ENCODE data around the gene LRP1-AS.

LRP1-AS gene

DNA sequence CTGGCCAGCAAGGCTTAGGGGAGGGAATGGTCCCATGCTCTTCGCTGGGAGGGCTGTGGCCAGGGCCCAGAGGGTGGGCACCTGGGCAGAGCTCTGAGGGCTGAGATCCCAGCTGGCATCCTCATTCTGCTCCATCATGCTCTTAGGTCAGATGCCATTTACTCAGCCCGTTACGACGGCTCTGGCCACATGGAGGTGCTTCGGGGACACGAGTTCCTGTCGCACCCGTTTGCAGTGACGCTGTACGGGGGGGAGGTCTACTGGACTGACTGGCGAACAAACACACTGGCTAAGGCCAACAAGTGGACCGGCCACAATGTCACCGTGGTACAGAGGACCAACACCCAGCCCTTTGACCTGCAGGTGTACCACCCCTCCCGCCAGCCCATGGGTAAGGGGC lies 30.8 kb upstream of the LRP1-AS start:
- Histone ChIP-seq H3K4me1 (ENCODE audit: control insufficient read depth, insufficient read depth, low read length) (peaks cover 11% of the 10 kb centered on the region), H3K36me3 (ENCODE audit: insufficient read depth, low read length) (peaks cover 94% of the 10 kb centered on the region), H3K4me3 (ENCODE audit: low read length) (no peak overlapping the region), H3K4me2 (ENCODE audit: low read length) (no peak overlapping the region), H3K9ac (ENCODE audit: low read depth, low read length) (no peak overlapping the region), H3K9me3 (replicated peaks; ENCODE audit: low read length) (no peaks in the 10 kb centered on the region), H3K27me3 (ENCODE audit: control insufficient read depth, insufficient read depth, low read length) (no peaks in the 10 kb centered on the region)

DNA sequence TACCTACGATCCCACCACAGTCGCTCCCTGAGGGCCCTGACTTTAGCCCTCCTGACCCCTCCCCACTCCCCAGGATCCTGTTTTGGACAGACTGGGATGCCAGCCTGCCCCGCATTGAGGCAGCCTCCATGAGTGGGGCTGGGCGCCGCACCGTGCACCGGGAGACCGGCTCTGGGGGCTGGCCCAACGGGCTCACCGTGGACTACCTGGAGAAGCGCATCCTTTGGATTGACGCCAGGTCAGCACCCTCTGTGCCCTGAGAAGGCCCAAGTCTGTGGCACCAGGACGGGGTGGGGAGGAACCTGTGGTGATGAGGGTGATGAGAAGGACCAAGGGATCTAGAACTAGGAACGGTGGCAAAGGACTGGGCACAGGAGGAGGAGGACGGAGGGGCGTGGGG lies 29.9 kb upstream of the LRP1-AS start:
- Histone ChIP-seq H3K27me3 (ENCODE audit: control insufficient read depth, insufficient read depth, low read length) (no peaks in the 10 kb centered on the region), H3K4me2 (ENCODE audit: low read length) (no peak overlapping the region), H3K4me3 (ENCODE audit: low read length) (no peak overlapping the region), H3K9me3 (replicated peaks; ENCODE audit: low read length) (no peaks in the 10 kb centered on the region), H3K9ac (ENCODE audit: low read depth, low read length) (no peak overlapping the region), H3K36me3 (ENCODE audit: insufficient read depth, low read length) (peaks cover 95% of the 10 kb centered on the region), H3K4me1 (ENCODE audit: control insufficient read depth, insufficient read depth, low read length) (peaks cover 11% of the 10 kb centered on the region)

DNA sequence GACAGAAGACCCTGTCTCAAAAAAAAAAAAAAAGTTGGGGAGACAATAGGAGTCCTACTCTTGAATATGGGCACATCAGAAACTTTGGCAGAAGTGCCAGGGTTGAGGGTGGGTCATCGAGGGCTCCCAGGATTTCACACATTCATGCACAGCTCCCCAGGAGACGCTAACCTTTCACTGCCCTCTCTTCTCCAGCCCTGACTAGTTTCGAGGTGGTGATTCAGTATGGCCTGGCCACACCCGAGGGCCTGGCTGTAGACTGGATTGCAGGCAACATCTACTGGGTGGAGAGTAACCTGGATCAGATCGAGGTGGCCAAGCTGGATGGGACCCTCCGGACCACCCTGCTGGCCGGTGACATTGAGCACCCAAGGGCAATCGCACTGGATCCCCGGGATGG lies 29.4 kb upstream of the LRP1-AS start:
- Histone ChIP-seq H3K4me3 (ENCODE audit: low read length) (no peak overlapping the region), H3K4me1 (ENCODE audit: control insufficient read depth, insufficient read depth, low read length) (peaks cover 11% of the 10 kb centered on the region), H3K9me3 (replicated peaks; ENCODE audit: low read length) (no peaks in the 10 kb centered on the region), H3K4me2 (ENCODE audit: low read length) (no peak overlapping the region), H3K27me3 (ENCODE audit: control insufficient read depth, insufficient read depth, low read length) (no peaks in the 10 kb centered on the region), H3K9ac (ENCODE audit: low read depth, low read length) (no peak overlapping the region), H3K36me3 (ENCODE audit: insufficient read depth, low read length) (peaks cover 91% of the 10 kb centered on the region)

DNA sequence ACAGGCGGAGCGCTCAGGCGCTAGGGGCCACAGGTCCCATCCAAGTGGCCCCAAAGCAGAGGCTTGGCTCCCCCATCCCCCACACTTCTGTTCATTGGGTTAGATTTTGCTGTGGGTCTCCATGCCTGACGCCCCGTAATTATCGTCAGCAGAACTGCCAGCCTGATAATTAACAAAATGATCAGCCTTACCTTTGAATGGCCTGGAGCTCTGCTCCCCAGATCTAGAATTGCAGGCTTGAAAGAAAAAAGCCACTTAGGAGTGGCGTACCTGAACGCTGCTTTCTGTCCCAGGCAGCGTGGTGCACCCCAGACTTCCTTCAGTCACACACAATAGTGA lies 28.7 kb upstream of the LRP1-AS start:
- Histone ChIP-seq H3K36me3 (ENCODE audit: insufficient read depth, low read length) (peaks cover 89% of the 10 kb centered on the region), H3K4me3 (ENCODE audit: low read length) (no peak overlapping the region), H3K27me3 (ENCODE audit: control insufficient read depth, insufficient read depth, low read length) (no peaks in the 10 kb centered on the region), H3K9ac (ENCODE audit: low read depth, low read length) (no peak overlapping the region), H3K4me2 (ENCODE audit: low read length) (no peak overlapping the region), H3K9me3 (replicated peaks; ENCODE audit: low read length) (no peaks in the 10 kb centered on the region), H3K4me1 (ENCODE audit: control insufficient read depth, insufficient read depth, low read length) (peaks cover 18% of the 10 kb centered on the region)

DNA sequence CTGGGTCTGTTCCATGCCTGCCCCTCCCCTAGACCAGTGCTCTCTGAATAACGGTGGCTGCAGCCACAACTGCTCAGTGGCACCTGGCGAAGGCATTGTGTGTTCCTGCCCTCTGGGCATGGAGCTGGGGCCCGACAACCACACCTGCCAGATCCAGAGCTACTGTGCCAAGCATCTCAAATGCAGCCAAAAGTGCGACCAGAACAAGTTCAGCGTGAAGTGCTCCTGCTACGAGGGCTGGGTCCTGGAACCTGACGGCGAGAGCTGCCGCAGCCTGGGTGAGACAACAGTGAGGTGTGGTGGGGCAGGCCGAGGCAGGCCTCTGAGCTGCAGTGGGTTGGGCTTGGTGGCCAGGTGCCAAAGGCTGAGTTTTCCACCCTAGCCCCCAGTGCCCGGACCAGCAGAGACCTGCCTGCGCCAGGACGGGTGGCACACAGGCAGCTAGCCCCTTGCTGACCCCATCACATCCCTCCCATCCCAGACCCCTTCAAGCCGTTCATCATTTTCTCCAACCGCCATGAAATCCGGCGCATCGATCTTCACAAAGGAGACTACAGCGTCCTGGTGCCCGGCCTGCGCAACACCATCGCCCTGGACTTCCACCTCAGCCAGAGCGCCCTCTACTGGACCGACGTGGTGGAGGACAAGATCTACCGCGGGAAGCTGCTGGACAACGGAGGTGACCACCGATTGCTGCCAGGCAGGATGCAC lies 28.2 kb upstream of the LRP1-AS start:
- Histone ChIP-seq H3K4me1 (ENCODE audit: control insufficient read depth, insufficient read depth, low read length) (peaks cover 22% of the 10 kb centered on the region), H3K4me2 (ENCODE audit: low read length) (no peak overlapping the region), H3K36me3 (ENCODE audit: insufficient read depth, low read length) (peaks cover 89% of the 10 kb centered on the region), H3K27me3 (ENCODE audit: control insufficient read depth, insufficient read depth, low read length) (no peaks in the 10 kb centered on the region), H3K9me3 (replicated peaks; ENCODE audit: low read length) (no peaks in the 10 kb centered on the region), H3K4me3 (ENCODE audit: low read length) (no peak overlapping the region), H3K9ac (ENCODE audit: low read depth, low read length) (no peak overlapping the region)

DNA sequence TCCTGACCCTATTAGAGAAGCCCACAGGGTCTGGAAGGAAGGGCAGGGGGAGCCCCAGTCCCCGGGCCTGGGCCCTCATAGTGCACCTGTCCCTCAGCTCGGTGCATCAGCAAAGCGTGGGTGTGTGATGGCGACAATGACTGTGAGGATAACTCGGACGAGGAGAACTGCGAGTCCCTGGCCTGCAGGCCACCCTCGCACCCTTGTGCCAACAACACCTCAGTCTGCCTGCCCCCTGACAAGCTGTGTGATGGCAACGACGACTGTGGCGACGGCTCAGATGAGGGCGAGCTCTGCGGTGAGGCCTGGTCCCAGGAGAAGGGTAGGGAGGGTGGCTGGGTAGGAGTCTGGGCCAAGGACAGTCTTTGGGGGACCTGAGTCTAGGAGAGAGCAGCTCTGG lies 26.3 kb upstream of the LRP1-AS start:
- H3K27me3 ChIP-seq (ENCODE audit: control insufficient read depth, insufficient read depth, low read length) = no peaks in the 10 kb centered on the region
- no peaks in the 10 kb centered on the region for H3K9me3 ChIP-seq (replicated peaks; ENCODE audit: low read length)
- no peak overlapping the region for H3K4me2 ChIP-seq (ENCODE audit: low read length)
- H3K9ac ChIP-seq (ENCODE audit: low read depth, low read length) = no peak overlapping the region
- H3K4me3 ChIP-seq (ENCODE audit: low read length) = no peak overlapping the region
- H3K4me1 ChIP-seq (ENCODE audit: control insufficient read depth, insufficient read depth, low read length) = peaks cover 22% of the 10 kb centered on the region
- H3K36me3 ChIP-seq (ENCODE audit: insufficient read depth, low read length) = peaks cover 88% of the 10 kb centered on the region

DNA sequence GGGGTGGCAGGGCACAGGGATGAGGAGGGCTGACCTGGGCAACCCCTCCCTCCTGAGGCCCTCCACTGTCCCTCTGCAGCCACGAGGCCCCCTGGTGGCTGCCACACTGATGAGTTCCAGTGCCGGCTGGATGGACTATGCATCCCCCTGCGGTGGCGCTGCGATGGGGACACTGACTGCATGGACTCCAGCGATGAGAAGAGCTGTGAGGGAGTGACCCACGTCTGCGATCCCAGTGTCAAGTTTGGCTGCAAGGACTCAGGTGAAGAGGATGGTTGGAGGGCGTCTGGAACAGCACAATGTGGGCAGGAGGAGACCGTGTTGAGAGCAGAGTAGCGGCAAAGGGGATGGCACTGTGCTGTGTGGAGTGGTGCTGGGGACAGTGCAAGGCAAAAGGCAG lies 25.7 kb upstream of the LRP1-AS start:
- no peaks in the 10 kb centered on the region for H3K27me3 ChIP-seq (ENCODE audit: control insufficient read depth, insufficient read depth, low read length)
- H3K4me3 ChIP-seq (ENCODE audit: low read length) = no peak overlapping the region
- H3K4me1 ChIP-seq (ENCODE audit: control insufficient read depth, insufficient read depth, low read length) = peaks cover 22% of the 10 kb centered on the region
- peaks cover 88% of the 10 kb centered on the region for H3K36me3 ChIP-seq (ENCODE audit: insufficient read depth, low read length)
- no peaks in the 10 kb centered on the region for H3K9me3 ChIP-seq (replicated peaks; ENCODE audit: low read length)
- H3K9ac ChIP-seq (ENCODE audit: low read depth, low read length) = no peak overlapping the region
- no peak overlapping the region for H3K4me2 ChIP-seq (ENCODE audit: low read length)

DNA sequence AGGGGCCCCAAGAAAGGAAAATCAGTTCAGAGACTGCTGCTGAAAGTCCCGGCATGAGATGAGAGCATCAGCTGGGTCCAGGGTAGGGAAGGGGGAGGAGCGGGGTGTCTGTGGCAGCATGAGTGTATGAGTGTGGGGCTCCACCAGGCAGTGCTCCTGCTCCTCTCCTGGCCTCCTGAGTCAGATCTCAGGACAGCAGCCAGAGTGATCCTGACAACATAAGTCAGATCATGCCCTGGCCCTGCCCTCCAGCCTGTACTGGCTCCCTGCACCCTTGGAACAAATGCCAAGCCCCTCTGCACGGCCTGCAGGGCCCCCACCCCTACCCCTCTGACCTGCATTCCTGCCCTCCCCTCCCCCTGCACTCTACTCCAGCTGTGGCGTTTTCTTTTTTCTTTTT lies 24.2 kb upstream of the LRP1-AS start:
- Histone ChIP-seq H3K27me3 (ENCODE audit: control insufficient read depth, insufficient read depth, low read length) (no peaks in the 10 kb centered on the region), H3K36me3 (ENCODE audit: insufficient read depth, low read length) (peaks cover 92% of the 10 kb centered on the region)

DNA sequence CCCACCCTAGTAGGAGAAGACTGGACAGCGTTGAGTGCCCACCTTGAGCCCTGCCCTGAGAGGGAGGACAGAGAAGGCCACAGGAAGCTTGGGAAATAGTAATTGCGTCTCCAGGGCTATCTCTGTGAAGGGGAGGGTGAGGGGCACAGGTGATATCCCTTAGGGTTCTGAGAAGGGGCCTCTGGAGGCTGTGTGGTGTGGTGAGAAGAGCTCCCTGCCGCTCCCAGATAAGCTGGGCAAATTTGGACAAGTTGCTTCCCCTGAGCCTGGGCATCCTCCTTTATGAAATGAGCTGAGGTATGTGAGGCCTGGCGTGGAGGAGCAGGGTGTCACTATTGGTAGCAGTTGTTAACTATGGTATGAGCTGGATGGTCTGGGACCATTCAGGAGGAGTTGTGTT lies 23.5 kb upstream of the LRP1-AS start:
- Histone ChIP-seq H3K36me3 (ENCODE audit: insufficient read depth, low read length) (peaks cover 92% of the 10 kb centered on the region), H3K27me3 (ENCODE audit: control insufficient read depth, insufficient read depth, low read length) (no peaks in the 10 kb centered on the region), H3K9ac (ENCODE audit: low read depth, low read length) (no peak overlapping the region), H3K4me1 (ENCODE audit: control insufficient read depth, insufficient read depth, low read length) (peaks cover 30% of the 10 kb centered on the region), H3K9me3 (replicated peaks; ENCODE audit: low read length) (no peaks in the 10 kb centered on the region), H3K4me3 (ENCODE audit: low read length) (no peak overlapping the region), H3K4me2 (ENCODE audit: low read length) (no peak overlapping the region)

More for the DNA sequence above, 24.2 kb upstream of the LRP1-AS start:
- Histone ChIP-seq H3K4me1 (ENCODE audit: control insufficient read depth, insufficient read depth, low read length) (peaks cover 28% of the 10 kb centered on the region), H3K4me2 (ENCODE audit: low read length) (no peak overlapping the region), H3K9me3 (replicated peaks; ENCODE audit: low read length) (no peaks in the 10 kb centered on the region), H3K4me3 (ENCODE audit: low read length) (no peak overlapping the region), H3K9ac (ENCODE audit: low read depth, low read length) (no peak overlapping the region)

DNA sequence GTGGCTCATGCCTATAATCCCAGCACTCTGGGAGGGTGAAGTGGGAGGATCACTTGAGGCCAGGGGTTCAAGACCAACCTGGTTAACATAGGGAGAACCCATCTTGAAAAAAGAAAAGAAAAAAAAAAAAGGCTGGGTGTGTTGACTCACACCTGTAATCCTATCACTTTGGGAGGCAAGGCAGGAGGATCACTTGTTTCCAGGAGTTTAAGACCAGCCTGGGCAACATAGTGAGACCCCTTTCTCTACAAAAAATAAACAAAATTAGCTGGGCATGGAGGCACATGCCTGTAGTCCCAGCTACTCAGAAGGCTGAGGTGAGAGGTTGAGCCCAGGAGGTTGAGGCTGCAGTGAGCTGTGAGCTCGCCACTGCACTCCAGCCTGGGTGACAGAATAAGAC lies 23.0 kb upstream of the LRP1-AS start:
- Histone ChIP-seq H3K4me3 (ENCODE audit: low read length) (no peak overlapping the region), H3K4me2 (ENCODE audit: low read length) (no peak overlapping the region), H3K27me3 (ENCODE audit: control insufficient read depth, insufficient read depth, low read length) (no peaks in the 10 kb centered on the region), H3K9me3 (replicated peaks; ENCODE audit: low read length) (no peaks in the 10 kb centered on the region), H3K4me1 (ENCODE audit: control insufficient read depth, insufficient read depth, low read length) (peaks cover 32% of the 10 kb centered on the region), H3K9ac (ENCODE audit: low read depth, low read length) (no peak overlapping the region), H3K36me3 (ENCODE audit: insufficient read depth, low read length) (peaks cover 92% of the 10 kb centered on the region)

DNA sequence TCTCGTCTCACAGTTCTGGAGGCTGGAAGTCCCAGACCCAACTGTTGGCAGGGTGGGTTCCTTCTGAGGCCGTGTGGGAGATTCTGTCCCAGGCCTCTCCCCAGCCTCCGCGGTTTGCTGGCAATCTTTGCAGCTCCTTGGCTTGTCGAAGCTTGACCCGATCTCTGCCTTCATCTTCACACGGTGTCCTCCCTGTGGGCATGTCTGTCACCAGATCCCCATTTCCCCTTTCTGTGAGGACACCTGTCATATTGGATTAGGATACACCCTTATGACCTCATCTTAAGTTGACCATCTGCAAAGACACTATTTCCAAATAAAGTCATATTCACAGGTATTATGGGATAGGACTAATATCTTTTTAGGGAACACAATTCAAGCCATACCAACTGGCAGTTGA lies 22.6 kb upstream of the LRP1-AS start:
- Histone ChIP-seq H3K9me3 (replicated peaks; ENCODE audit: low read length) (no peaks in the 10 kb centered on the region), H3K9ac (ENCODE audit: low read depth, low read length) (no peak overlapping the region), H3K27me3 (ENCODE audit: control insufficient read depth, insufficient read depth, low read length) (no peaks in the 10 kb centered on the region), H3K36me3 (ENCODE audit: insufficient read depth, low read length) (peaks cover 92% of the 10 kb centered on the region), H3K4me2 (ENCODE audit: low read length) (no peak overlapping the region), H3K4me3 (ENCODE audit: low read length) (no peak overlapping the region), H3K4me1 (ENCODE audit: control insufficient read depth, insufficient read depth, low read length) (peaks cover 36% of the 10 kb centered on the region)

DNA sequence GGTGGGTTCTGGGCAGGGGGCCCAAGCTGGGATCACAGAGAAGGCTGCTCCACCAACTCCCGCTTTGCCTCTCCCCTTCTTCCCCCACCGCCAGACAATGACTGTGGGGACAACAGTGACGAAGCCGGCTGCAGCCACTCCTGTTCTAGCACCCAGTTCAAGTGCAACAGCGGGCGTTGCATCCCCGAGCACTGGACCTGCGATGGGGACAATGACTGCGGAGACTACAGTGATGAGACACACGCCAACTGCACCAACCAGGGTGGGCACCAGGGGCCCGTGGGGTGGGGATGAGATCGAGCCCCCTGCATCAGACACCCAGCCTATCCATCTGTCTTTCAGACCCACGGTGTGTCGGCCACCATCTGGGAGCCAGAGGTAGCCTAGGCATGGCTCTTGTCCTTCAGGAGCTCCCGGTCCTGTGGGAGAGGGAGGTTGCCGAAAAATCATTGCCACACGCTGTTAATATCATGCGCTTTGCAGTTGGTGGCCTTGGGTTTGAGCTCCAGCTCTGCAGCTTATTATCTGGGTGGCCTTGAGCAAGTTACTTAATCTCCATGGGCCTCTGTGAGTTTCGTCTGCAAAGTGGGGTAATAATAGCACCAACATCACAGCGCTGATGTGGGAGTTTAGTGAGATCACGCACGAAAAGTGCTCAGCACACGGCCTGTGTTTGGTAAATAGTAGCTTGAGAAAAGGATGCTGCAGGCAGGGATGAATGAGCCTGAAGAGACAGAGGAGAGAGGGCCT lies 21.8 kb upstream of the LRP1-AS start:
- no peaks in the 10 kb centered on the region for H3K27me3 ChIP-seq (ENCODE audit: control insufficient read depth, insufficient read depth, low read length)
- no peak overlapping the region for H3K4me3 ChIP-seq (ENCODE audit: low read length)
- peaks cover 43% of the 10 kb centered on the region for H3K4me1 ChIP-seq (ENCODE audit: control insufficient read depth, insufficient read depth, low read length)
- no peak overlapping the region for H3K4me2 ChIP-seq (ENCODE audit: low read length)
- no peak overlapping the region for H3K9ac ChIP-seq (ENCODE audit: low read depth, low read length)
- H3K36me3 ChIP-seq (ENCODE audit: insufficient read depth, low read length) = peaks cover 92% of the 10 kb centered on the region
- no peaks in the 10 kb centered on the region for H3K9me3 ChIP-seq (replicated peaks; ENCODE audit: low read length)
